ENCODE measurements around the gene SFTPA2.
"Not testable (repeated sequence)": the region's sequence is repeated elsewhere in the genome, so short reads cannot be mapped to it uniquely, and the experiment has no call there.

The SFTPA2 gene

GRCh38 chr10:79509934-79510508, 50.2 kb downstream of the SFTPA2 start:
- DNase-seq, result not testable (repeated sequence)

GRCh38 chr10:79509306-79509933, 50.8 kb downstream of the SFTPA2 start:
- DNase-seq, result not testable (repeated sequence)

GRCh38 chr10:79508245-79508644, 52.0 kb downstream of the SFTPA2 start:
- not testable (repeated sequence) for DNase-seq

- no peak for DNase-seq
Observed at GRCh38 chr10:79507440-79508167, 52.6 kb downstream of the SFTPA2 start.
